ENCODE results near the gene IVNS1ABP. TPM values are rescaled to one million over a fixed set of nuclear protein-coding genes. Genes with fewer than 3 reads are reported as not detected.

IVNS1ABP gene
- total RNA-seq, 1 donor from 2014 or later, result 167 TPM

DNA sequence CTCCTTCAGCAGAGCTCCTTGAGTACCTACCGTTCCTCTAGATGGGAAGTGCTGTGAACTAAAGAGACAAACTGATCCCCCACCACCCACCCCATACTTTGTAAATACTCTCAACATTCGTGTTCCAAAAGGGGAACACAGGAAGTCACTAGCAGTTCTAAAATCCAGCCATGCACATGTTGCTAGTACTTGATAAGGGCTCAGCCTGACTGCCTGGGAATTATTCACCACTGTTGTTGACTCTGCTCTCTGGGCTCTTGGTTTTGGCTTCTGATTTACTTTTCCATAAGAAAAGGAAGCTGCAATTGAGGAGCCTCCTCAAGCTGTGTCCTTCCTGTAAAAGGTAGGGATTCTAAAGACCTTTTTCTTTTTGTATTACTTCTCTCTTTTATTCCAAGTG, 67.5 kb downstream of the IVNS1ABP start:
- H3K27ac Mint-ChIP-seq, result no peak overlapping the region
- no peaks in the 10 kb centered on the region for H3K9me3 Mint-ChIP-seq
- no peak for DNase-seq (ENCODE audit: low spot score in 2 of 2, unreplicated experiment in 2 of 2)
- no peaks in the 10 kb centered on the region for H3K27me3 Mint-ChIP-seq (ENCODE audit: low read depth)
- TF ChIP-seq, protein P1, sequence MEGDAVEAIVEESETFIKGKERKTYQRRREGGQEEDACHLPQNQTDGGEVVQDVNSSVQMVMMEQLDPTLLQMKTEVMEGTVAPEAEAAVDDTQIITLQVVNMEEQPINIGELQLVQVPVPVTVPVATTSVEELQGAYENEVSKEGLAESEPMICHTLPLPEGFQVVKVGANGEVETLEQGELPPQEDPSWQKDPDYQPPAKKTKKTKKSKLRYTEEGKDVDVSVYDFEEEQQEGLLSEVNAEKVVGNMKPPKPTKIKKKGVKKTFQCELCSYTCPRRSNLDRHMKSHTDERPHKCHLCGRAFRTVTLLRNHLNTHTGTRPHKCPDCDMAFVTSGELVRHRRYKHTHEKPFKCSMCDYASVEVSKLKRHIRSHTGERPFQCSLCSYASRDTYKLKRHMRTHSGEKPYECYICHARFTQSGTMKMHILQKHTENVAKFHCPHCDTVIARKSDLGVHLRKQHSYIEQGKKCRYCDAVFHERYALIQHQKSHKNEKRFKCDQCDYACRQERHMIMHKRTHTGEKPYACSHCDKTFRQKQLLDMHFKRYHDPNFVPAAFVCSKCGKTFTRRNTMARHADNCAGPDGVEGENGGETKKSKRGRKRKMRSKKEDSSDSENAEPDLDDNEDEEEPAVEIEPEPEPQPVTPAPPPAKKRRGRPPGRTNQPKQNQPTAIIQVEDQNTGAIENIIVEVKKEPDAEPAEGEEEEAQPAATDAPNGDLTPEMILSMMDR (IDR thresholded peaks at IDR 0.05; ENCODE audit: unreplicated experiment), result no peak
- no peak overlapping the region for H3K4me3 Mint-ChIP-seq
- H3K36me3 Mint-ChIP-seq, result no peaks in the 10 kb centered on the region
- H3K4me1 Mint-ChIP-seq, result no peaks in the 10 kb centered on the region

Other genes with a start within 250 kb of the IVNS1ABP start
- gene TRMT1L, start 160.3 kb downstream of the IVNS1ABP start, total RNA-seq, result 16.0 to 20.6 TPM (median 16.7 TPM) in 3 replicates
- 8.0 to 8.6 TPM (median 8.1 TPM) in 3 replicates for gene SWT1, start 160.1 kb downstream of the IVNS1ABP start, total RNA-seq

Measured in mesothelial cell of epicardium (in vitro differentiated cells).